EH (cell line): ENCODE measurements around the gene SHISA9.

Experiments
- DNase-seq: peaks from one replicate; pipeline ENCODE4 v3.0.0-alpha.2; 2015; ENCODE audit warnings: low read depth

Gene SHISA9

GRCh38 chr16:12951976-12952375 is 50.6 kb downstream of the SHISA9 start:
- no peak for DNase-seq

DNA sequence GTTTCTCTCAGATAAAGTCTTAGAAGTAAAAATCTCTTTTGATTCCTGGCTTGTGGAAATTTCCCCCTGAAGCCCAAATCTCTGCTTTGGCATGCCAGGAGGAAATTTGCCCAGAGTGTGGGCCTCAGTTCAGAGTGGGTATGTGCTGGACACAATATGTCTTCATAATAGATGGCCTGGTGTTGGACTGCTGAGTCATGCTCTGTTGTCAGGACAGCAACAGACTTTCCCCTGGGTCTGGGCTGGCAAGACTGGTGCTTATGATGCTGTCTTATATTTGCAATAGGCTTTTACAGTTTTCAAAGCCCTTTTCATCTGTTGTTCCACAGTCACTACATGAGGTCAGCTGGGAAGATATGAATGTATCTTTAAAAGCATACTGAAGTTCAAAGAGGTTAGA is 57.0 kb downstream of the SHISA9 start:
- DNase-seq = no peak

GRCh38 chr16:12959072-12959471 is 57.7 kb downstream of the SHISA9 start:
- no peak for DNase-seq

DNA sequence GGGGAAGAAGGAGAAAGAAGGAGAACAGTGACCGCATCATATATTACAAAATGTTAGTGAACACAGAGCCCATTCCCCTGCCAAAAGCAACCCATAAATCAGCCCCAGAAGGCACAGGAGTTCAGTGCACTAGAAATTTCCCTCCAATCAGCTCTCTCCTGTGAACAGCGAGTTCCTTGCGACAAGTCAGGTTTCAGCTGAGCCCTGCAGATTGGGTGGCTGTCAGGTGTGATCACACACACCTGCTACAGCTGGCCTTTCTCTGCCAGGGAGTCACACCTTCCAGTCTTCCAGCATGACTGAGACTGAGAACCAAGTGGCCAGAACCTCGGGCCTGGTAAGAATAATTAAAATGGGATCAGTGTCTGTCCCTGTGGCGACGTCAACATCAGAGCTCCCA is 60.2 kb downstream of the SHISA9 start:
- no peak for DNase-seq

DNA sequence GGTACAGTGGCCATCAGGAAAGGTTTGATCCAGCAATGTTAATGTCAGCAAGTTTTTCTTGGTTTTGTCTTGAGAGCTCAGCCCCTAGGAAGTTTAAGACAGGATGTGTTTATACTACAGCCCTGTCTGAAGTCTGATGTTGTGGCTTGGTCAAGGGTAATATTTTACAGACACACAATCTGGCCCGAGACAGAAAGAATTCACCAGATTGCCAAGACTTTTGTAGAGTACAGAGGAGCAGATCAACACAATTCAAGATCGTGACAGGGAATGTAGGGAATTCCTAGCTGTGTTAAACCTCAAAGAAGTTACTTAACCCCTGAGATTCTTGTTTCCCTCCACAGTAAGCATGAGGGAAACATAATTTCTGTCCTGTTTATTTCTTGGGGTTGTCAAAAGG is 63.1 kb downstream of the SHISA9 start:
- DNase-seq = no peak

- DNase-seq = no peak
Measured at GRCh38 chr16:12965274-12965804, 63.9 kb downstream of the SHISA9 start.

DNA sequence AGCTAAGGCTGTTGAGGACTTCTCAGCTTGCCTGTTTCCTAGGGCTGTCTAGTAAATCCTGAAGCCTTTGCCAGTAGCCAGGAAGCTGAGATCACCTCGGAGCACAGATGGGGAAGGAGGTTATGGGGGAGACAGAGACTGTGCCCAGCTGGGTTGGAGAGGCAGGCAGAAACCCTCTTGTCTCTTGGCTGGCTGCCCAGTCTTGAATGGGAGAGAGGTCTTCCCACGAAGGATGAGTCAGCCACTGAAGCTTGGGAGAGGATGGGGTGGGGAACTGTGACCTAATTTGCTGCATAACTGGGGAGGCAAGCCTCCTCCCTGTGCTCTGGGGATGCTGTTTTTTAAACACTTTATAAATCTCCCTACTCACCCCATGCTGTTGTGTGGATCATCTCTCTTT is 69.8 kb downstream of the SHISA9 start:
- DNase-seq = peak; percentile 5

DNA sequence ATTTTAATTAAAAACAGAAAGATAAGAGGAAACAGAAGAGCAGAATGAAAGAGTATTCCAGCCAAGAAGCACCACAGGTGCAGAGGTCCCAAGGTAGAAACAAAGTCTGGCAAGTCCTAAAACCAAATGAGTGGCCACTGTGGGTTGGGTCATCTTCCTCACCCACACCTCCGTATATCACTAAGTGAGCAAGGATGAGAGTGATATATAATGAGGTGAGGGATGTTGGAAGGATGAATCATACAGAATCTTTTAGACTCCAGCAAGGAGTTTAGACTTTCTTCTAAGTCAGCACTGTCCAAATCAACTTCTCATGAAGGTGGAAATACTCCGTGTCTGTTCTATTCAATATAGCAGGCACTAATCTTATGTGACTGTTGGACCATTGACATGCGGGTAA is 70.8 kb downstream of the SHISA9 start:
- no peak for DNase-seq

DNA sequence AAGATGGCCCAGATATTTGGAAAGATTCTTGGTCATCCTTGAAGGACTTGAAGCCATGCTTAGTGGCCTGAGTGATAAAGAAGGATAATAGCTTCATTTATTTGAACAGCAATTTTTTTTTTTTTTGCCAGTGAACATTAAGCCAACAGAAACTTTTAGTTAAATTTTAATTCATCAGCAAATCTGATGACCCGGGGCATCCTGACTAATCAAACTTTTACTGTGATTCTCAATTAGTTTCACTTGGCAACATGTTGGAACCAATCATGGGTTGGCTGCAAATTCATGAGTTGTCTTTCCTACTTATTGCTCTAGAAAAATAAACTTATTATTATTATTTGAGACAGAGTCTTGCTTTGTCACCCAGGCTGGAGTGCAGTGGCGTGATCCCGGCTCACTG is 74.4 kb downstream of the SHISA9 start:
- DNase-seq = no peak

GRCh38 chr16:12976496-12976895 is 75.1 kb downstream of the SHISA9 start:
- DNase-seq = no peak

GRCh38 chr16:12976936-12977335 is 75.5 kb downstream of the SHISA9 start:
- no peak for DNase-seq

GRCh38 chr16:12985516-12985915 is 84.1 kb downstream of the SHISA9 start:
- DNase-seq = no peak

- no peak for DNase-seq
Measured at GRCh38 chr16:12988071-12988470, 86.7 kb downstream of the SHISA9 start.

GRCh38 chr16:12992066-12992465 is 90.7 kb downstream of the SHISA9 start:
- no peak for DNase-seq

- no peak for DNase-seq
Measured at GRCh38 chr16:12994402-12994801, 93.0 kb downstream of the SHISA9 start.

DNA sequence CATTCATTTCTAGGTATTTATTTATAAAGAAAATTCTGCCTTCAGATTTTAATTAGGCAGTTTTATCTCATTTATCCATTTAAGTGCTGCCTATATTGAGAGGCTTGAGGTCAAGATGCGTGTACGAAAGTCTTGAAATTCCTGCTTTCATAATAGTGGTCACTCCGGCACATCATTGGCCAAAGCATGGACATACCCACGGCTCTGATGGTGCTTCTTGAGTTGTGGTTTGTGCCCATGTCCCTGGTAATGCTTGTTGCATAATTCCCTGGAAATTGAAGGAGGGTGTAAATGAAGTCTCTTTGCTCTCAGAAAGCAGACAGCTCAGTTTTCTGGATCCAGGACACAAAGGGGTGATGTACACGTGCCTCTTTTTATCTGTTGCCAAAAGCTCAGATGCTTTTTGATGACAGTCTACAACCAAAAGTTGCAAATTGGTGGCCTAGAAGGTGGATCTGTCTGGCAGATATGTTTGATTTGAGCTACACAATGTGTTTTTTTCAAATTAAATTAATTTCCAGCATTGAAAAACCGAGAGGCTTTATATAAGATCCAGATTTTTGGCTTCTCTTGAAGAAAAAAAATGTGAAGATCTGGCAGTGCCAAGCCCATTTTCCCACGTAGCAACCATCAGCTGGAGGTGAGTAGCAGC is 94.4 kb downstream of the SHISA9 start:
- no peak for DNase-seq

DNA sequence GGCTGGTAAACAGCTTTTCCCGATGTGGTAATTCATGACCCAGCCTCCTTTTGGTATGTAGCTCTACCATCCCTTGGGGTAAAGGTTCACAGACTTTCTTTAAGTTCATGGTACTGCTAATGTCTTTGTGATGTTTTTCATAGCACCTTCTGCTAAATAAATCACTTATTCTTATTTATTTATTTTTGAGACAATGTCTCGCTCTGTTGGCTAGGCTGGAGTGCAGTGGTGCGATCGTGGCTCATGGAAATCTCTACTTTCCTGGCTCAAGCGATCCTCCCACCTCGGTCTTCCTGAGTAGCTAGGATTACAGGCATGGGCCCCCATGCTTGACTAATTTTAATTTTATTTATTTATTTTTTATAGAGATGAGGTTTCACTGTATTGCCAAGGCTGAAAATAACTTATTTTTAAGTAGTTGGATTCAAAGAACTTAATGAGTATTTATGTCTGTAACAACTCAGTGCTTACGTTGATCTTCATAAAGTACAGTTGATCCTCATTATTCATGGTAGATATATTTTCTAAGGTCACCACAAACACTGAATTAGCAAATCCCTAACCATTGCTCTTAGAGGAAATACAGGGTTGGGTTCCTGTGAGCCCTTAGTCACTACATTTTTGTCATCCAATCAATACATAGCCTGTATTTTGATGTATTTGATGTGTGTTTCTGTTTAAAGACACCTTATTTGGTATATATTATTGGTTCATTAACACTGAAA is 97.1 kb downstream of the SHISA9 start:
- DNase-seq = no peak

DNA sequence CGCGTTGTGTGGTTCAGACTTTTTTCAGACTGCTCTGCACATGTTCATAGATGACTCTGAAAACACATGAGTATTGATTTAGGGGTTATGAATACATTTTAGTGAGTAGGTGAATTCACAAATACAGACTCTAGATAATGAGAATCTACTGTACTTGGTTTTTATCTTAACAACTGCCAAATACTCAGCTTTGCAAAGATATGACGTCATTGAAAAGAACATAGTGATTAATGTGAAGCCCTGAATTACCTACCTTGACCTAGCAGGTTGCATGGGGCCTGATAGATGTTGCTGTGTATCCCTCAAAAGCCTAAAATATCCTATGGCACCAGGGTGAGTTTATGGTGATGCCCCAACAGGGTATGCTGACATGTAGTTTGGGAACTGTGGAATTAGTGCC is 98.0 kb downstream of the SHISA9 start:
- DNase-seq = no peak

DNA sequence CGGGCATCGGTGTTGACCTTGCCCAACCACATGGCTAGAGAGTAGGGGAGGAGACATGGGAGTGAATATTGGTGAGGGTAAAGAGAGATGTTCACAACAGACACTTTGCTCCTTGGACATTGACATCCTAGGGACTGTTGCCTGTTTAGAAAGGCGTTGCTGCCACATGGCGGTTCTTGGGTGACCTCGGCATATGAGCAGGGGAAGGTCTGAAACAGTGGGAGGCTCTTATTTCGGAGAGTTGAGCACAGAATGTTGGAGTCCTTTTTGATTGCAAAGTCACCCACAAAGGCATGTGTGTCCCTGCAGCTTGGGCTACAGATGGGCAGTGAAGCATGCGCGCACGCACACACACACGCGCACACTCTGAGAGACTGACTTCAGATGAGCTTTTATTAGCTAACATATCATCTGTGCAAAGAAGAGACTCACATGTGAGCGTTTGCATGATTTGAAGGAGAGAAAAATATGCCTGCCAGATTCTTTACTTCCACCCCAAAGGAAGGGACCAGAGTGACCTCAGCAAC is 104.4 kb downstream of the SHISA9 start:
- no peak for DNase-seq

- DNase-seq = no peak
Measured at GRCh38 chr16:13012601-13013000, 111.2 kb downstream of the SHISA9 start.

DNA sequence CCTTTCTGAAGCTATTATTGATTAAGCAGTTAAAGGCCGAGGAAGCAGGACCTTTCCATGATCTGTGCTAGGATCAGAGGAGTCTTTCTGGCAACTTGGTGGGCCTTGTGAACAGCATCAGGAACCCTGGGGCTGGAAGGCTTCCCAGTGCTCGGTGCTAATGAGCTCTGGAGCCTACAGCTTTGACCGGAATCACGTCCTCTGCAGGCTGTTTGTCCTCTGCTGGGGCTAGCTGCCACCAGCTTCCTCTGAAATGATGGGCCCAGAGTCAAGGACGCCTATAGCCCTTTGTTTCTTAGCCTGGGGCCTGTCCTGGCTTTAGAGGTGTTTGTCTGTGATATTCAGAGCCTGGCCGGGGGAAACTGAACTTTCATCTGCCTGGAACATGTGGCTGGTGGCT is 111.6 kb downstream of the SHISA9 start:
- DNase-seq = no peak

DNA sequence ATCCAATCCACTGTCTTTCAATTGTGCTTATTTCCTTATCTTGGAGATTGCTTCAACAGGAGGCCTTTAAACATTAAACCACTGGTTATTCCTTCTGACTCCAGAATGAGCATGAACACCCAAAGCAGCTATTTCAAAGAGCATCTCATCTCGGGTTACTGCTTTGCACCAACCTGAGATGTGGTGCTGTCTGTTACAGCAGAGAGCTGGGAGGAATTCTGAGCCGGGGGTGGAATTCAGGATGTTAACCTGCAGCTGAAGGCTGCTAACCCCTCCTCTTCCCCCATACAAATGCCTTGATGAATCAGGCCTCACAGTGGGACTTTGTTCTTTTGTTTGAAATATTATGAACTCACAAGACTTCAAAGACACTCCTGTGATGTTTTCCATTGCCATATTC is 113.1 kb downstream of the SHISA9 start:
- DNase-seq = no peak

- no peak for DNase-seq
Measured at GRCh38 chr16:13018026-13018425, 116.6 kb downstream of the SHISA9 start.

DNA sequence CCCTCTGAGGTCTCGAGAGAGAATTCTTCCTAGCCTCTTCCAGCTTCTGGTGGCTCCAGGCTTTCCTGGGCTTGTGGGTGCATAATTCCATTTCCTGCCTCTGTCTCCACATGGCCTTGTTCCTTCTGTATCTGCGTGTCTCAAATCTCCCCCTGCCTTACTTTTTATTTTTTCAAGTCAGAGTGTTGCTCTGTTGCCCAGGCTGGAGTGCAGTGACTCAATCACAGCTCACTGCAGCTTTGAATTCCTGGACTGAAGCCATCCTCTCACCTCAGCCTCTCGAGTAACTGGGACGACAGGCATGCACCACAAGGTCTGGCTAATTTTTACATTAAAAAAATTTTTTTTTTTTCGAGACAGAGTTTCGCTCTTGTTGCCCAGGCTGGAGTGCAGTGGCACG is 120.6 kb downstream of the SHISA9 start:
- no peak for DNase-seq
